Renal pelvis (tissue), 4 donors: Measurements from ENCODE around the gene NXPH4. TPM values are rescaled to one million over a fixed set of nuclear protein-coding genes. Genes with fewer than 3 reads are reported as not detected.

ENCODE experiments used
- DNase-seq: peaks from one replicate; pipeline ENCODE4 v3.0.0-alpha.2; 2013
- polyA plus RNA-seq, 3 donors: library from polyadenylated mRNA; unstranded; fragments of 120-200 nt; gene quantifications; one replicate each; pipeline ENCODE4 v1.2.1, GENCODE V29; 2013; ENCODE audit not compliant: insufficient read length in 3 of 3

NXPH4 gene
- polyA plus RNA-seq, 3 donors: 3.7 to 5.8 (median 3.9) TPM

GRCh38 chr12:57181561-57182155 lies 34.9 kb upstream of the NXPH4 start:
- DNase-seq: no peak

- DNase-seq: peak; percentile 56
Measured at GRCh38 chr12:57182918-57183575, 33.5 kb upstream of the NXPH4 start.

GRCh38 chr12:57183939-57184725 lies 32.5 kb upstream of the NXPH4 start:
- DNase-seq: no peak

GRCh38 chr12:57185403-57185802 lies 31.2 kb upstream of the NXPH4 start:
- no peak for DNase-seq

GRCh38 chr12:57185906-57186508 lies 30.6 kb upstream of the NXPH4 start:
- no peak for DNase-seq

- no peak for DNase-seq
Measured at GRCh38 chr12:57187222-57188089, 29.1 kb upstream of the NXPH4 start.

- no peak for DNase-seq
Measured at GRCh38 chr12:57188090-57188425, 28.5 kb upstream of the NXPH4 start.

- no peak for DNase-seq
Measured at GRCh38 chr12:57190037-57190436, 26.6 kb upstream of the NXPH4 start.

- no peak for DNase-seq
Measured at GRCh38 chr12:57190821-57191220, 25.8 kb upstream of the NXPH4 start.

- DNase-seq: no peak
Measured at GRCh38 chr12:57191410-57191809, 25.2 kb upstream of the NXPH4 start.

GRCh38 chr12:57192920-57193319 lies 23.7 kb upstream of the NXPH4 start:
- DNase-seq: no peak

- no peak for DNase-seq
Measured at GRCh38 chr12:57193706-57194245, 22.8 kb upstream of the NXPH4 start.

GRCh38 chr12:57194253-57194652 lies 22.3 kb upstream of the NXPH4 start:
- no peak for DNase-seq

GRCh38 chr12:57195186-57195585 lies 21.4 kb upstream of the NXPH4 start:
- DNase-seq: no peak

- no peak for DNase-seq
Measured at GRCh38 chr12:57195611-57196371, 20.8 kb upstream of the NXPH4 start.

- no peak for DNase-seq
Measured at GRCh38 chr12:57196439-57196838, 20.2 kb upstream of the NXPH4 start.

GRCh38 chr12:57196956-57197355 lies 19.6 kb upstream of the NXPH4 start:
- DNase-seq: no peak

- DNase-seq: no peak
Measured at GRCh38 chr12:57198329-57198728, 18.3 kb upstream of the NXPH4 start.

GRCh38 chr12:57199191-57199590 lies 17.4 kb upstream of the NXPH4 start:
- DNase-seq: no peak

- DNase-seq: no peak
Measured at GRCh38 chr12:57200497-57200896, 16.1 kb upstream of the NXPH4 start.

- DNase-seq: no peak
Measured at GRCh38 chr12:57201219-57201618, 15.4 kb upstream of the NXPH4 start.
